GM18526 (cell line): Measurements from ENCODE around the gene GHSR.

Experiments
- POLR2A ChIP-seq: IDR thresholded peaks from 3 replicates; pipeline ENCODE4 v1.6.1; 2011; ENCODE audit not compliant: insufficient read length; ENCODE audit errors: extremely low read depth

GHSR gene

DNA sequence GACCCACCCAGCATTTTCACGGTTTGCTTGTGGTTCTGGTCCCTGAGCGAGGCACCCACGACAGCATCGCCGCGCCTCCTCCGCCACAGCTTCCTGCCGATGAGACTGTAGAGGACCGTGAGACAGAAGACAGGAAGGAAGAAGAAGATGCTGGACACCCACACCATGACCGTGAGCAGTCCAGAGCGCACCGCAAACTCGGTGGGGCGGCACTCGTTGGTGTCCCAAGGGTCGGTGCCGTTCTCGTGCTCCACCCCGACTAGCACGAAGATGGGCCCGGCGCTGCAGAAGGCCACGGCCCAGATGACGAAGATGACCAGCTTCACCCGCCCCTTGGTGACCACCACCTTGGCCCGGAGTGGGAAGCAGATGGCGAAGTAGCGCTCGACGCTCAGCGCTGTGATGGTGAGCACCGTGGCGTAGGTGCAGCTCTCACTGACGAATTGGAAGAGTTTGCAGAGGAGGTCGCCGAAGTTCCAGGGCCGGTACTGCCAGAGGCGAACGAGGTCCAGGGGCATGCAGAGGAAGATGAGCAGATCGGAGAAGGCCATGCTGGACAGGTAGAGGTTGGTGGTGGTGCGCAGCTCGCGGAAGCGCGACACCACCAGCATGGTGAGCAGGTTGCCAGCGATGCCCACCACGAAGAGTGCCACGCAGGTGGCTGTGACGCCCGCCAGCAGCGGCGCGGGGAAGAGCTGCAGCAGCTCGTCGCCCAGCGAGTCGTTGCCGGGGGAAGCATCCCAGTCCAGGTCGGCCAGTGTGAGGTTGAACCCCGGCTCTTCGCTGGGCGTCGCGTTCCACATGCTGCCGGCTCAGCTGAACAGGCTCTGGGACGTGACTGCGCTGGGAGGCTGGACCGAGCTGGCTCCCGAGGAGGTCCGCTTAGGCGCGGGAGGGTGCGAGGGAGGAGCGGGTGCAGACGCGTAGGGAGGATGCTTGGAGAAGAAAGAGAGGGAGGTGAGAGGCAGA lies at the start of gene GHSR:
Gene GHSR (minus strand): TSS at position 846 of the 969 bp plus-strand sequence. CDS start 43 bp downstream, at position 803.
- TF ChIP-seq POLR2A: no peak

DNA sequence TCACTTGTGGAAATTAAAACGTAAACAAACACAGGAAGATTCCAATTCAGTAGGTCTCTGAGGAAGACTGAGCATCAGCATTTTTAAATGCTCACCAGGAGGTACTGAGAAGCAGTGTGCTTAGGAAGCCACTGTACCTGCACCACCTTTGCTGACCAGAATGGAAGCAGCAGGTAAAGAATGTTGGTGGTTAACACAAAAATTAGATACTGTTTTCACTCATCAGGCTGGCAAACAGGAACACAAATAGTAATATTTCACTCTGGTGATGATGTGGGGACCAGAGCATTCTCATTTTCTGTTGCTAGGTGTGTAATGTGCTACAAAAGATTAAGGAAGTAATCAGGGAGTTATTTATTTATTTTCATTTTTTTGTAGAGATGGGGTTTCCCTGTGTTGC lies 29.9 kb upstream of the GHSR start:
- TF ChIP-seq POLR2A: no peak

DNA sequence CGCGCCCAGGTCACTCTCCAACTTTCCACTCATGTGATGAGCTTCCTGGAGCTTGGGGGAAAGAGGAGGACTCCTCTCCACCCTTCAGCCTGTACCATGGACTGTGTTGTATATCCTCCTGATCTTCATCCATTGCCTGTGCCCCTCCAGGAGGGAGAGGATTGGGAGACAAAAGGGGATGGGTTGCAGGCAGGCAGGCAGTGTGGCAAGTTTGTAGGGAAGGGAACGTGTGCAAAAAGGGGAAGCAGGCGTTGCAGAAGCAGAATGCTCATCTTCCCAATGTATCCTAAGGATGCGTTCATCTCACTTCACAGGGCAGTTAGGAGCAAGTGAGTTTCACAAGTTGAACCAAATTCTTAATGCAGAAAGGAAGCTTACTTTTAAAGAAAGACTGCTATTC lies 28.1 kb upstream of the GHSR start:
- no peak for TF ChIP-seq POLR2A

GRCh38 chr3:172475703-172476102 lies 27.4 kb upstream of the GHSR start:
- no peak for TF ChIP-seq POLR2A

DNA sequence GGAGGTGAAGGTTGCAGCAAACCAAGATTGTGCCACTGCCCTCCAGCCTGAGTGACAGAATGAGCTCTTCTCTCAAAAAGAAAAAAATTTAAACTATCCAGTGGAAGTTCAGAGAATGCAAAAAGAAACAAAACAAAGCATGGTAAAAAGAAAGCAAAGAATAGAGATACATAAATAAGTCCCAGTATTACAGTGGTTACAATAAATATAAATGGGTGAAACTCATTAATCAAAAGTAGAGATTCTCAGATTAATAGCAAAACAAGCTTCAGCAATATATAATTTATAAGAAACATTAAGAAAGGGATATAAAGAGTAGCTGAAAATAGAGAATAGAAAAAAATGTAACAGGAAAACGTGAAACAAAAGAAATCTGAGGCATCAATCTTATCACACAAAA lies 23.6 kb upstream of the GHSR start:
- no peak for TF ChIP-seq POLR2A

- TF ChIP-seq POLR2A: no peak
These were observed 22.3 kb upstream of the GHSR start for GRCh38 chr3:172470588-172470987.

- no peak for TF ChIP-seq POLR2A
These were observed 19.0 kb upstream of the GHSR start for GRCh38 chr3:172467170-172467824.

DNA sequence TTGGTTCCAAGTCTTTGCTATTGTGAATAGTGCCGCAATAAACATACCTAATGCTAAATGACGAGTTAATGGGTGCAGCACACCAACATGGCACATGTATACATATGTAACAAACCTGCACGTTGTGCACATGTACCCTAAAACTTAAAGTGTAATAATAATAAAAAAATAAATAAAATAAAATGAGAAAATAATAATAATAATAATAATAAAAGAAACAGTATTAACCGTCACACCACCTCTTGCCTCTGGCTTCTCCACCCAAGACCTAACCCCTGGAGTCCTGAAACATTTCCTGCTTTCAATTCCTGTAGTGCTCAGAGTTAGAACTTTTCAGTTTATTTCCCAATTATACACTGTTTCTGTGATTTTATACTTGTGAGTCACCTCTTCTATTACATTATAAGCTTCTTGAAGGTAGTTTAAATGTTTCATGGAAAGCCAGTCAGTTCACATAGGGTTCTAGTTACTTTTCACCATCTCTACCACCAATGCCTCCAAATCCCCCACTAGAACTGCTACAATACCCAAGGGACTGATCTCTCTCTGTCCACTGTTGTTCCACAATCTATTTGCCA lies 18.4 kb upstream of the GHSR start:
- TF ChIP-seq POLR2A: no peak

- TF ChIP-seq POLR2A: no peak
These were observed 17.0 kb upstream of the GHSR start for GRCh38 chr3:172465281-172465680.

DNA sequence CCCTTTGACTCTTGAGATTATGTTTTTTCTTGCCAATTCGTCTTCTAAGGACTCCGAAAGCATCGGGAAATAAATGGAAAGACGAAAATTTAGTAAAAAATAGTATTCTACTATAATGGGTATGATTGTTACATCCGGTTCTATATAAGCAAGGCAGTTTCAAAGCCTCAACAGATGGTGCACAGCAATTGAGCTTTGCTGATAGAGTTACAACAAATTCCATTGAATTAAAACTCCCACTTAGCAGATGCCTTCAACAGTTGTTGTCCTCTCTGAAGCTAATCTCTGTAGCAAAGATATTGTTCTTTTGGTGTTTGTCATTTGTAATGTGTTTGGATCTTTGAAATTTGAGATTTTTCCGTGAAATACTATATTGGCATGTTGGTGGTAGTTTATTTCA lies 16.1 kb upstream of the GHSR start:
- TF ChIP-seq POLR2A: no peak

GRCh38 chr3:172461530-172462138 lies 13.4 kb upstream of the GHSR start:
- no peak for TF ChIP-seq POLR2A

- TF ChIP-seq POLR2A: no peak
These were observed 8.1 kb upstream of the GHSR start for GRCh38 chr3:172456404-172456803.

DNA sequence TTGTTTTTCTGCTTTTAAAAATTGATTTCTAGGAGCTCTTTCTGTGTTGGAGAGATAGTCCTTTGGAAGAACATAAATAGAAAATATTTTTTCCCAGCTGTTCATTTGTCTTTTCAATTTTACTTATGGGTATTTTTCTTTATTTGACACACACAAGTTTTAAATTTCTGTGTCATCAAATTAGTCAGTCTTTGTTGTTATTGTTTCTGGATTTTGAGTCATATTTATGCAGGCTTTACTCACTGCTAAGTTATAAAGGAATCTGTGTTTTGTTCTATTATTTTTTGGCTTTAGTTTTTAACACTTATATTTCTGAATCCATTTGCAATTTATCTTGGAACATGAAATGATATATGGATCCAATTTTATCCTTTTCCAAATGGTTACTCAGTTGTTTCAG lies 5.9 kb upstream of the GHSR start:
- TF ChIP-seq POLR2A: no peak

DNA sequence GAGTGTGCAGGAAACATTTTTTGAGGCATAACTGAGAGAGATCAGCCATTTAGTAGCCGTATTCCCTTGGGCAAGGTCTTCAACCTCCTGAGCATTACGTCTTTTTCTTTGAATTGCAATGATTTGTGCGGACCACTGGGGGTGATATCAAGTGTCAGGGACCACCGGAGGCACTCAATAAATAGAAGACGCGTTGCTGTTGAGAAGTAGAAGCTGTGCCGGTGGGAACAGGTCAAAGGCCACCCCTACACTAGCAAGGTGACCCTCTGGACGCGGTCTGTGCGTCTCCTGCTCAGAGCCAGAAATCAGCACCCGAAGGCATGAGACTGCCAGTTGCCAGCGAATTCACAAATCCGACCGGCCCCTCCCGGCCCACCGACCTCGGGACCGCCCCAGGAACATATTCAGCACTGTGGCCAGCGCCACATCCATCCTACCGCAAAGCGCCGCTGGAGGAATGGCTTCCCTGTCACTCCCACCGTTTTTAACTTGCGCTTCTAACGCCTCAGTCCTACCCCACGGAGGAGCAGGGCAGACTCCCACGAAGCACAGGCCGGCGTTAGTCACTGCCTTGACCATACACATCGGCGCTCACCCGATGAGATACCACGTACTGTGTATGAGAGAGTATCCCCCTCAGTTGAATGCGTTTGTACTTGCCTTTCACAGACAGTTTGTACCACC lies 1.4 kb upstream of the GHSR start:
- TF ChIP-seq POLR2A: no peak
